ENCODE measurements around the gene SLC35E1. TPM values are rescaled to one million over a fixed set of nuclear protein-coding genes. Genes with fewer than 3 reads are reported as not detected.

SLC35E1 gene
- total and polyA plus RNA-seq, 2 experiments from 2014 or later = 17.0 to 30.3 TPM

DNA sequence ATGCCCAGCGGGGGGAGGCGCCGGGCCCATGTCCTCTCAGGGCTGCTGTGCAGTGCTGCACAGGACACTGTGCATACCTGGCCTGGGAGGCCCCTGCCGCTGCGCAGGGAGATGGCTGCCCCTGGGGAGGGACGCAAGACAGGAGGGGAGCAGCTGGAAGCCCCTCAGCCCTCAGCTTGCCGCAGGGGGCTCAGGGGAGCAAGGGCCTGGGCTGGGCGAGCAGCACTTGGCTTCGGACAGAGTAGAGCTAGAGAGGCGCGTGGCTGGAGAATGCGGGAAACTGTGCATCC lies 40.9 kb downstream of the SLC35E1 start:
- Histone ChIP-seq H2AFZ (no peak overlapping the region), H3K79me2 (replicated peaks; ENCODE audit: insufficient read depth) (peaks cover 6% of the 10 kb centered on the region), H3K9me2 (ENCODE audit: insufficient read depth) (no peaks in the 10 kb centered on the region), H3K4me1 (ENCODE audit: insufficient read depth) (no peaks in the 10 kb centered on the region), H3K4me3 (no peak overlapping the region), H3K27ac (ENCODE audit: low read depth) (no peak overlapping the region), H3K36me3 (ENCODE audit: insufficient read depth) (peaks cover 44% of the 10 kb centered on the region), H3K4me2 (no peak overlapping the region), H4K20me1 (replicated peaks; ENCODE audit: insufficient read depth) (peaks cover 23% of the 10 kb centered on the region), H3F3A (replicated peaks; ENCODE audit: low read depth) (no peaks in the 10 kb centered on the region), H3K27me3 (ENCODE audit: insufficient read depth) (no peaks in the 10 kb centered on the region)
- peaks cover 80% of the 10 kb centered on the region for H3K36me3 Mint-ChIP-seq (ENCODE audit: low read depth)
- TF ChIP-seq, protein P1, sequence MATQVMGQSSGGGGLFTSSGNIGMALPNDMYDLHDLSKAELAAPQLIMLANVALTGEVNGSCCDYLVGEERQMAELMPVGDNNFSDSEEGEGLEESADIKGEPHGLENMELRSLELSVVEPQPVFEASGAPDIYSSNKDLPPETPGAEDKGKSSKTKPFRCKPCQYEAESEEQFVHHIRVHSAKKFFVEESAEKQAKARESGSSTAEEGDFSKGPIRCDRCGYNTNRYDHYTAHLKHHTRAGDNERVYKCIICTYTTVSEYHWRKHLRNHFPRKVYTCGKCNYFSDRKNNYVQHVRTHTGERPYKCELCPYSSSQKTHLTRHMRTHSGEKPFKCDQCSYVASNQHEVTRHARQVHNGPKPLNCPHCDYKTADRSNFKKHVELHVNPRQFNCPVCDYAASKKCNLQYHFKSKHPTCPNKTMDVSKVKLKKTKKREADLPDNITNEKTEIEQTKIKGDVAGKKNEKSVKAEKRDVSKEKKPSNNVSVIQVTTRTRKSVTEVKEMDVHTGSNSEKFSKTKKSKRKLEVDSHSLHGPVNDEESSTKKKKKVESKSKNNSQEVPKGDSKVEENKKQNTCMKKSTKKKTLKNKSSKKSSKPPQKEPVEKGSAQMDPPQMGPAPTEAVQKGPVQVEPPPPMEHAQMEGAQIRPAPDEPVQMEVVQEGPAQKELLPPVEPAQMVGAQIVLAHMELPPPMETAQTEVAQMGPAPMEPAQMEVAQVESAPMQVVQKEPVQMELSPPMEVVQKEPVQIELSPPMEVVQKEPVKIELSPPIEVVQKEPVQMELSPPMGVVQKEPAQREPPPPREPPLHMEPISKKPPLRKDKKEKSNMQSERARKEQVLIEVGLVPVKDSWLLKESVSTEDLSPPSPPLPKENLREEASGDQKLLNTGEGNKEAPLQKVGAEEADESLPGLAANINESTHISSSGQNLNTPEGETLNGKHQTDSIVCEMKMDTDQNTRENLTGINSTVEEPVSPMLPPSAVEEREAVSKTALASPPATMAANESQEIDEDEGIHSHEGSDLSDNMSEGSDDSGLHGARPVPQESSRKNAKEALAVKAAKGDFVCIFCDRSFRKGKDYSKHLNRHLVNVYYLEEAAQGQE (IDR thresholded peaks at IDR 0.05; ENCODE audit: unreplicated experiment) = no peak
- TF ChIP-seq EZH2 (IDR thresholded peaks at IDR 0.05; ENCODE audit: low read depth, unreplicated experiment) (no peak), STAT1 (IDR thresholded peaks at IDR 0.05; ENCODE audit: unreplicated experiment) (no peak), JUNB (IDR thresholded peaks at IDR 0.05; ENCODE audit: unreplicated experiment) (no peak), ZNF114 (CRISPR knock-in tag; IDR thresholded peaks at IDR 0.05) (no peak), ZNF331 (CRISPR knock-in tag; IDR thresholded peaks at IDR 0.05; ENCODE audit: low read depth) (no peak), NANOG (IDR thresholded peaks at IDR 0.05; ENCODE audit: borderline replicate concordance) (no peak), EZH2phosphoT487 (IDR thresholded peaks at IDR 0.05; ENCODE audit: unreplicated experiment) (no peak), POLR2AphosphoS5 (IDR thresholded peaks at IDR 0.05; ENCODE audit: low read depth) (no peak)
- TF ChIP-seq, protein P2, sequence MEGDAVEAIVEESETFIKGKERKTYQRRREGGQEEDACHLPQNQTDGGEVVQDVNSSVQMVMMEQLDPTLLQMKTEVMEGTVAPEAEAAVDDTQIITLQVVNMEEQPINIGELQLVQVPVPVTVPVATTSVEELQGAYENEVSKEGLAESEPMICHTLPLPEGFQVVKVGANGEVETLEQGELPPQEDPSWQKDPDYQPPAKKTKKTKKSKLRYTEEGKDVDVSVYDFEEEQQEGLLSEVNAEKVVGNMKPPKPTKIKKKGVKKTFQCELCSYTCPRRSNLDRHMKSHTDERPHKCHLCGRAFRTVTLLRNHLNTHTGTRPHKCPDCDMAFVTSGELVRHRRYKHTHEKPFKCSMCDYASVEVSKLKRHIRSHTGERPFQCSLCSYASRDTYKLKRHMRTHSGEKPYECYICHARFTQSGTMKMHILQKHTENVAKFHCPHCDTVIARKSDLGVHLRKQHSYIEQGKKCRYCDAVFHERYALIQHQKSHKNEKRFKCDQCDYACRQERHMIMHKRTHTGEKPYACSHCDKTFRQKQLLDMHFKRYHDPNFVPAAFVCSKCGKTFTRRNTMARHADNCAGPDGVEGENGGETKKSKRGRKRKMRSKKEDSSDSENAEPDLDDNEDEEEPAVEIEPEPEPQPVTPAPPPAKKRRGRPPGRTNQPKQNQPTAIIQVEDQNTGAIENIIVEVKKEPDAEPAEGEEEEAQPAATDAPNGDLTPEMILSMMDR (conservative IDR thresholded peaks at IDR 0.05; ENCODE audit: low read depth in 2 of 2) = no peak
- TF ChIP-seq, protein P3, sequence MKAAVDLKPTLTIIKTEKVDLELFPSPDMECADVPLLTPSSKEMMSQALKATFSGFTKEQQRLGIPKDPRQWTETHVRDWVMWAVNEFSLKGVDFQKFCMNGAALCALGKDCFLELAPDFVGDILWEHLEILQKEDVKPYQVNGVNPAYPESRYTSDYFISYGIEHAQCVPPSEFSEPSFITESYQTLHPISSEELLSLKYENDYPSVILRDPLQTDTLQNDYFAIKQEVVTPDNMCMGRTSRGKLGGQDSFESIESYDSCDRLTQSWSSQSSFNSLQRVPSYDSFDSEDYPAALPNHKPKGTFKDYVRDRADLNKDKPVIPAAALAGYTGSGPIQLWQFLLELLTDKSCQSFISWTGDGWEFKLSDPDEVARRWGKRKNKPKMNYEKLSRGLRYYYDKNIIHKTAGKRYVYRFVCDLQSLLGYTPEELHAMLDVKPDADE (IDR thresholded peaks at IDR 0.05) = no peak
- DNase-seq (ENCODE audit: low spot score) = no peak
- no peaks in the 10 kb centered on the region for H3K9me3 Mint-ChIP-seq
- no peak overlapping the region; the same call in 1 of the 2 replicates for H3K27ac Mint-ChIP-seq
- no peak overlapping the region; the same call in 2 of the 3 replicates for H3K4me3 Mint-ChIP-seq
- no peak for ATAC-seq
- H3K4me1 Mint-ChIP-seq = no peaks in the 10 kb centered on the region
- H3K27me3 Mint-ChIP-seq (ENCODE audit: insufficient read depth, low read depth, poor library complexity) = peaks cover 14% of the 10 kb centered on the region
